WTC11 (cell line): ENCODE data around the gene BCAS3.

Source experiments
- ELF4 ChIP-seq: sonication (generic); formaldehyde crosslinking; IDR thresholded peaks from 2 replicates; pipeline ENCODE4 v1.8.1; 2022; ENCODE audit warnings: low read depth, mild to moderate bottlenecking, moderate library complexity, missing genetic modification reagents
- ZNF121 ChIP-seq: sonication (generic); formaldehyde crosslinking; IDR thresholded peaks from 2 replicates; pipeline ENCODE4 v1.8.0; 2023; ENCODE audit warnings: missing genetic modification reagents
- TF ChIP-seq, protein P1 (sequence below): fragments of 200-600 bp; IDR thresholded peaks from 2 replicates; pipeline ENCODE4 v1.8.0; 2022; ENCODE audit warnings: antibody characterized with exemption
- TF ChIP-seq, protein P2 (sequence below): sonication (generic); formaldehyde crosslinking; IDR thresholded peaks from 2 replicates; pipeline ENCODE4 v1.8.0; 2022; ENCODE audit warnings: mild to moderate bottlenecking, missing genetic modification reagents
- TF ChIP-seq, protein P3 (sequence below): sonication (generic); formaldehyde crosslinking; IDR thresholded peaks from 2 replicates; pipeline ENCODE4 v1.8.0; 2022; ENCODE audit warnings: mild to moderate bottlenecking, missing genetic modification reagents

DNA sequence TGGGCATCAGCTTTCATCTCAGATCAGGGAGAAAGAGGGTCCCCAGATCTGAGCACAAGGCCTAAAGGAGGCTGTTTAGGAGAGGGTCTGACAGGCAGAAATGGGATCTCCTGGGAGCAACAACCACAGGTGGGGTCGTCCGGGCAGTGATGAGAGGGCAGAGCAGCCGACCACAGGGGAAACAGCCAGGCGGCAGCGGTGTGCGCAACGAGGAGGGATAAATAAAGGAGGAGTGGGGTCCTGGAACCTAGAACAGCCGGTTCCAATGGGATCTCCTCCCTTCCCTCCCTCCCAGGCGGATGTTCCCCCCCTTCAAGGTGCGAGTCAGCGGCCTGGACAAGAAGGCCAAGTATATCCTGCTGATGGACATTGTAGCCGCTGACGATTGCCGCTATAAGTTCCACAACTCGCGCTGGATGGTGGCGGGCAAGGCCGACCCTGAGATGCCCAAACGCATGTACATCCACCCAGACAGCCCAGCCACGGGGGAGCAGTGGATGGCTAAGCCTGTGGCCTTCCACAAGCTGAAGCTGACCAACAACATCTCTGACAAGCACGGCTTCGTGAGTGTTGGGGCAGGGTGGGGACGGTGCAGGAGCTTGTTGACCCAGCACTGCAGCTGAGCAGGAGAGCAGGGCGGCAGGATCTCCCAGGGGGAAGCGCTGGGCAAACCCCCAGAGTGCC is 723.9 kb downstream of the BCAS3 start:
- TF ChIP-seq, protein P1, sequence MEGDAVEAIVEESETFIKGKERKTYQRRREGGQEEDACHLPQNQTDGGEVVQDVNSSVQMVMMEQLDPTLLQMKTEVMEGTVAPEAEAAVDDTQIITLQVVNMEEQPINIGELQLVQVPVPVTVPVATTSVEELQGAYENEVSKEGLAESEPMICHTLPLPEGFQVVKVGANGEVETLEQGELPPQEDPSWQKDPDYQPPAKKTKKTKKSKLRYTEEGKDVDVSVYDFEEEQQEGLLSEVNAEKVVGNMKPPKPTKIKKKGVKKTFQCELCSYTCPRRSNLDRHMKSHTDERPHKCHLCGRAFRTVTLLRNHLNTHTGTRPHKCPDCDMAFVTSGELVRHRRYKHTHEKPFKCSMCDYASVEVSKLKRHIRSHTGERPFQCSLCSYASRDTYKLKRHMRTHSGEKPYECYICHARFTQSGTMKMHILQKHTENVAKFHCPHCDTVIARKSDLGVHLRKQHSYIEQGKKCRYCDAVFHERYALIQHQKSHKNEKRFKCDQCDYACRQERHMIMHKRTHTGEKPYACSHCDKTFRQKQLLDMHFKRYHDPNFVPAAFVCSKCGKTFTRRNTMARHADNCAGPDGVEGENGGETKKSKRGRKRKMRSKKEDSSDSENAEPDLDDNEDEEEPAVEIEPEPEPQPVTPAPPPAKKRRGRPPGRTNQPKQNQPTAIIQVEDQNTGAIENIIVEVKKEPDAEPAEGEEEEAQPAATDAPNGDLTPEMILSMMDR = no peak
- TF ChIP-seq ZNF121 (CRISPR knock-in tag) (no peak), ELF4 (no peak)
- TF ChIP-seq, protein P2, sequence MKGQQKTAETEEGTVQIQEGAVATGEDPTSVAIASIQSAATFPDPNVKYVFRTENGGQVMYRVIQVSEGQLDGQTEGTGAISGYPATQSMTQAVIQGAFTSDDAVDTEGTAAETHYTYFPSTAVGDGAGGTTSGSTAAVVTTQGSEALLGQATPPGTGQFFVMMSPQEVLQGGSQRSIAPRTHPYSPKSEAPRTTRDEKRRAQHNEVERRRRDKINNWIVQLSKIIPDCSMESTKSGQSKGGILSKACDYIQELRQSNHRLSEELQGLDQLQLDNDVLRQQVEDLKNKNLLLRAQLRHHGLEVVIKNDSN (CRISPR knock-in tag) = no peak
- TF ChIP-seq, protein P3, sequence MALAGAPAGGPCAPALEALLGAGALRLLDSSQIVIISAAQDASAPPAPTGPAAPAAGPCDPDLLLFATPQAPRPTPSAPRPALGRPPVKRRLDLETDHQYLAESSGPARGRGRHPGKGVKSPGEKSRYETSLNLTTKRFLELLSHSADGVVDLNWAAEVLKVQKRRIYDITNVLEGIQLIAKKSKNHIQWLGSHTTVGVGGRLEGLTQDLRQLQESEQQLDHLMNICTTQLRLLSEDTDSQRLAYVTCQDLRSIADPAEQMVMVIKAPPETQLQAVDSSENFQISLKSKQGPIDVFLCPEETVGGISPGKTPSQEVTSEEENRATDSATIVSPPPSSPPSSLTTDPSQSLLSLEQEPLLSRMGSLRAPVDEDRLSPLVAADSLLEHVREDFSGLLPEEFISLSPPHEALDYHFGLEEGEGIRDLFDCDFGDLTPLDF (CRISPR knock-in tag) = no peak
